Activated gamma-delta T cell treated with Interleukin-2 at 50 U/mL for 16 hours (primary cell): Measurements from ENCODE around the gene GPX3.

Experiments
- DNase-seq: peaks from one replicate; pipeline ENCODE4 v3.0.0-alpha.2; 2020

The GPX3 gene

GRCh38 chr5:151020304-151021110 lies at the start of gene GPX3:
Gene GPX3, plus strand, starts transcription at chr5:151020591. Its CDS starts 64 bp downstream, at chr5:151020655.
- peak; percentile 22 for DNase-seq

GRCh38 chr5:150978590-150978989 lies 41.8 kb upstream of the GPX3 start:
- no peak for DNase-seq

- DNase-seq: no peak
Observed at GRCh38 chr5:150987746-150988145, 32.6 kb upstream of the GPX3 start.

- no peak for DNase-seq
Observed at GRCh38 chr5:150989695-150990094, 30.7 kb upstream of the GPX3 start.

GRCh38 chr5:150992705-150993104 lies 27.7 kb upstream of the GPX3 start:
- no peak for DNase-seq

- no peak for DNase-seq
Observed at GRCh38 chr5:150993422-150993821, 27.0 kb upstream of the GPX3 start.

GRCh38 chr5:150993826-150994412 lies 26.5 kb upstream of the GPX3 start:
- no peak for DNase-seq

- DNase-seq: no peak
Observed at GRCh38 chr5:150999704-151000442, 20.5 kb upstream of the GPX3 start.

- DNase-seq: no peak
Observed at GRCh38 chr5:151001436-151001835, 19.0 kb upstream of the GPX3 start.

- DNase-seq: no peak
Observed at GRCh38 chr5:151002250-151002649, 18.1 kb upstream of the GPX3 start.

- no peak for DNase-seq
Observed at GRCh38 chr5:151002681-151003502, 17.5 kb upstream of the GPX3 start.

GRCh38 chr5:151003503-151003860 lies 16.9 kb upstream of the GPX3 start:
- DNase-seq: no peak

- no peak for DNase-seq
Observed at GRCh38 chr5:151004499-151004898, 15.9 kb upstream of the GPX3 start.

- DNase-seq: no peak
Observed at GRCh38 chr5:151005187-151005949, 15.0 kb upstream of the GPX3 start.

GRCh38 chr5:151005950-151006576 lies 14.3 kb upstream of the GPX3 start:
- no peak for DNase-seq

- no peak for DNase-seq
Observed at GRCh38 chr5:151006704-151007334, 13.6 kb upstream of the GPX3 start.

GRCh38 chr5:151007430-151008209 lies 12.8 kb upstream of the GPX3 start:
- no peak for DNase-seq

- DNase-seq: no peak
Observed at GRCh38 chr5:151008210-151008491, 12.2 kb upstream of the GPX3 start.

- no peak for DNase-seq
Observed at GRCh38 chr5:151008906-151009305, 11.5 kb upstream of the GPX3 start.

- no peak for DNase-seq
Observed at GRCh38 chr5:151012862-151013261, 7.5 kb upstream of the GPX3 start.
